Measurements from ENCODE around the gene ZFP62. TPM values are rescaled to one million over a fixed set of nuclear protein-coding genes. Genes with fewer than 3 reads are reported as not detected.

Gene ZFP62
- total RNA-seq, 1 donor from 2014 or later = 65.4 TPM

- Mint-ChIP-seq H3K9me3 (no peaks in the 10 kb centered on the region), H3K4me1 (no peaks in the 10 kb centered on the region), H3K36me3 (no peaks in the 10 kb centered on the region), H3K27ac (no peak overlapping the region), H3K27me3 (ENCODE audit: insufficient read depth, low read depth) (no peaks in the 10 kb centered on the region), H3K4me3 (no peak overlapping the region)
- H3F3A ChIP-seq (ENCODE audit: low read depth) = peaks cover 14% of the 10 kb centered on the region
- DNase-seq (ENCODE audit: low spot score) = no peak
- H3K9ac ChIP-seq = no peak overlapping the region
- no peak overlapping the region for H3K4me3 ChIP-seq
- no peaks in the 10 kb centered on the region for H3K36me3 ChIP-seq
- H3K79me2 ChIP-seq (ENCODE audit: low read depth) = no peaks in the 10 kb centered on the region
- no peak overlapping the region for H3K27ac ChIP-seq
- no peaks in the 10 kb centered on the region for H3K27me3 ChIP-seq
- no peak overlapping the region for H2AFZ ChIP-seq (replicated peaks)
- H4K20me1 ChIP-seq (ENCODE audit: low read depth) = no peaks in the 10 kb centered on the region
- H3K9me3 ChIP-seq (ENCODE audit: low read depth) = no peaks in the 10 kb centered on the region
- peaks cover 9% of the 10 kb centered on the region for H3K4me1 ChIP-seq
- no peak overlapping the region for H3K4me2 ChIP-seq
- no peak for TF ChIP-seq EZH2 (IDR thresholded peaks at IDR 0.05)
- no peak for TF ChIP-seq EZH2phosphoT487 (IDR thresholded peaks at IDR 0.05)
- no peak for TF ChIP-seq CTCF (IDR thresholded peaks at IDR 0.05)
Observed at GRCh38 chr5:180865981-180866695, 5.1 kb upstream of the ZFP62 start.

GRCh38 chr5:180862645-180863044 lies 1.6 kb upstream of the ZFP62 start:
- Mint-ChIP-seq H3K36me3 (peaks cover 13% of the 10 kb centered on the region), H3K9me3 (no peaks in the 10 kb centered on the region), H3K27me3 (ENCODE audit: insufficient read depth, low read depth) (no peaks in the 10 kb centered on the region), H3K4me1 (peaks cover 14% of the 10 kb centered on the region), H3K27ac (no peak overlapping the region), H3K4me3 (peak overlapping the region; percentile 63)
- H3K9me3 ChIP-seq (ENCODE audit: low read depth) = no peaks in the 10 kb centered on the region
- H3K27ac ChIP-seq = no peak overlapping the region
- H3K9ac ChIP-seq = no peak overlapping the region
- no peaks in the 10 kb centered on the region for H4K20me1 ChIP-seq (ENCODE audit: low read depth)
- H3K36me3 ChIP-seq = peaks cover 3% of the 10 kb centered on the region
- H3K4me1 ChIP-seq = peaks cover 18% of the 10 kb centered on the region
- TF ChIP-seq EZH2phosphoT487 (IDR thresholded peaks at IDR 0.05) (no peak), CTCF (IDR thresholded peaks at IDR 0.05) (no peak), EZH2 (IDR thresholded peaks at IDR 0.05) (no peak)
- no peak overlapping the region for H3K4me2 ChIP-seq
- H3F3A ChIP-seq (ENCODE audit: low read depth) = peaks cover 27% of the 10 kb centered on the region
- peak; percentile 53 for DNase-seq (ENCODE audit: low spot score)
- H3K4me3 ChIP-seq = no peak overlapping the region
- H3K27me3 ChIP-seq = no peaks in the 10 kb centered on the region
- no peak overlapping the region for H2AFZ ChIP-seq (replicated peaks)
- peaks cover 26% of the 10 kb centered on the region for H3K79me2 ChIP-seq (ENCODE audit: low read depth)

- TF ChIP-seq CTCF (IDR thresholded peaks at IDR 0.05) (peak; percentile 40), EZH2 (IDR thresholded peaks at IDR 0.05) (no peak)
- peak overlapping the region; percentile 71 for H2AFZ ChIP-seq (replicated peaks)
- peaks cover 31% of the 10 kb centered on the region for H3F3A ChIP-seq (ENCODE audit: low read depth)
- peak overlapping the region; percentile 40 for H3K27ac ChIP-seq
- peaks cover 4% of the 10 kb centered on the region for H3K27me3 Mint-ChIP-seq (ENCODE audit: insufficient read depth, low read depth)
- peaks cover 14% of the 10 kb centered on the region for H3K4me1 Mint-ChIP-seq
- H3K27me3 ChIP-seq = no peaks in the 10 kb centered on the region
- H3K4me3 Mint-ChIP-seq = peak overlapping the region; percentile 96
- no peaks in the 10 kb centered on the region for H4K20me1 ChIP-seq (ENCODE audit: low read depth)
- H3K4me3 ChIP-seq = peak overlapping the region; percentile 81
- peaks cover 3% of the 10 kb centered on the region for H3K36me3 ChIP-seq
- peaks cover 18% of the 10 kb centered on the region for H3K4me1 ChIP-seq
- peak overlapping the region; percentile 88 for H3K27ac Mint-ChIP-seq
- peak; percentile 76 for DNase-seq (ENCODE audit: low spot score)
- no peaks in the 10 kb centered on the region for H3K9me3 Mint-ChIP-seq
- peak overlapping the region; percentile 95 for H3K4me2 ChIP-seq
- no peaks in the 10 kb centered on the region for H3K9me3 ChIP-seq (ENCODE audit: low read depth)
- H3K79me2 ChIP-seq (ENCODE audit: low read depth) = peaks cover 37% of the 10 kb centered on the region
- peaks cover 30% of the 10 kb centered on the region for H3K36me3 Mint-ChIP-seq
- H3K9ac ChIP-seq = peak overlapping the region; percentile 30
Observed at GRCh38 chr5:180860273-180860886, 696 bp downstream of the ZFP62 start.
